ENCODE data around the gene TMOD1.

DNA sequence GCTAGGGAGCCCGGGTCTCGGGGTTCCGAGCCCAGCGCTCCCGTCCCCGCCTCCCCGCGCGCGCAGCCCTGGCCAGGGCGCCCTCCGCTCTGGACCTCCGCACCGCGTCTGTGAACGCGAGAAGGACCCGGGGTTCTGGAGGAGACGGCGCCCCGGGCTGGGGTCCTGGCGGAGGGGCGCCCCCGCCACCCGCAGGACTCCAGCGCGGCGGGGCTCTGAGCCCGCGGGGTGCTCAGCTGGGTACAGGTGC lies 431 bp downstream of the TMOD1 start:
- no peak for TF ChIP-seq POLR2AphosphoS5 (IDR thresholded peaks at IDR 0.05; ENCODE audit: low read depth, low read length)
- TF ChIP-seq, protein P1, sequence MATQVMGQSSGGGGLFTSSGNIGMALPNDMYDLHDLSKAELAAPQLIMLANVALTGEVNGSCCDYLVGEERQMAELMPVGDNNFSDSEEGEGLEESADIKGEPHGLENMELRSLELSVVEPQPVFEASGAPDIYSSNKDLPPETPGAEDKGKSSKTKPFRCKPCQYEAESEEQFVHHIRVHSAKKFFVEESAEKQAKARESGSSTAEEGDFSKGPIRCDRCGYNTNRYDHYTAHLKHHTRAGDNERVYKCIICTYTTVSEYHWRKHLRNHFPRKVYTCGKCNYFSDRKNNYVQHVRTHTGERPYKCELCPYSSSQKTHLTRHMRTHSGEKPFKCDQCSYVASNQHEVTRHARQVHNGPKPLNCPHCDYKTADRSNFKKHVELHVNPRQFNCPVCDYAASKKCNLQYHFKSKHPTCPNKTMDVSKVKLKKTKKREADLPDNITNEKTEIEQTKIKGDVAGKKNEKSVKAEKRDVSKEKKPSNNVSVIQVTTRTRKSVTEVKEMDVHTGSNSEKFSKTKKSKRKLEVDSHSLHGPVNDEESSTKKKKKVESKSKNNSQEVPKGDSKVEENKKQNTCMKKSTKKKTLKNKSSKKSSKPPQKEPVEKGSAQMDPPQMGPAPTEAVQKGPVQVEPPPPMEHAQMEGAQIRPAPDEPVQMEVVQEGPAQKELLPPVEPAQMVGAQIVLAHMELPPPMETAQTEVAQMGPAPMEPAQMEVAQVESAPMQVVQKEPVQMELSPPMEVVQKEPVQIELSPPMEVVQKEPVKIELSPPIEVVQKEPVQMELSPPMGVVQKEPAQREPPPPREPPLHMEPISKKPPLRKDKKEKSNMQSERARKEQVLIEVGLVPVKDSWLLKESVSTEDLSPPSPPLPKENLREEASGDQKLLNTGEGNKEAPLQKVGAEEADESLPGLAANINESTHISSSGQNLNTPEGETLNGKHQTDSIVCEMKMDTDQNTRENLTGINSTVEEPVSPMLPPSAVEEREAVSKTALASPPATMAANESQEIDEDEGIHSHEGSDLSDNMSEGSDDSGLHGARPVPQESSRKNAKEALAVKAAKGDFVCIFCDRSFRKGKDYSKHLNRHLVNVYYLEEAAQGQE (IDR thresholded peaks at IDR 0.05; ENCODE audit: insufficient read depth in 1 of 2, low read depth in 2 of 2, low read length in 2 of 2), result no peak

All from PFSK-1 (cell line).